ENCODE data around the gene CRADD.

The CRADD gene

DNA sequence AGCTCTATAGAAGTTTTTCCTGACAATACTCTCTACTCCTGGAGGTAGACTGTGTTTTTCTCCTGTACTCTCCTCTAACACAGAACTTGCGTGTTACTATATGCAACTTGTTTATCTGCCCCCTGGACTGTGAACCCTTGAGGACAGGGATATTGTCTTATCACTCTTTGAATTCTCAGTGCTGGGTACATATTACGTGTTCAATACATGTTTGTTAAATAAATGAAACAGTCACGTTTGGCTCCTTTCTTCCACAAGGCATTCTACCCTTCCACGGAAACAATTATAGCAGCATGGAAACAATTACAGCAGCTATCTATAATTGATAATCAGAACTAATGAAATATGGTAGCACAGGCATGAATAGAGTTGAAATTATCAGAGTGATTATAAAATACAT lies 50.7 kb downstream of the CRADD start:
- no peak overlapping the region for H3K9ac ChIP-seq (ENCODE audit: low read depth in 1 of 2, low read length in 2 of 2)
- H3K27ac ChIP-seq (ENCODE audit: low read depth in 2 of 2, low read length in 2 of 2) = no peak overlapping the region

GRCh38 chr12:93729934-93730333 lies 52.8 kb downstream of the CRADD start:
- Histone ChIP-seq H3K9ac (ENCODE audit: low read depth in 1 of 2, low read length in 2 of 2) (no peak overlapping the region), H3K36me3 (ENCODE audit: control insufficient read depth in 2 of 2, insufficient read depth in 2 of 2, low read length in 2 of 2) (no peaks in the 10 kb centered on the region), H3K4me3 (ENCODE audit: low read length in 2 of 2) (no peak overlapping the region), H3K27me3 (ENCODE audit: control insufficient read depth in 2 of 2, insufficient read depth in 2 of 2, low read length in 2 of 2) (no peaks in the 10 kb centered on the region), H3K4me1 (ENCODE audit: control insufficient read depth in 2 of 2, insufficient read depth in 2 of 2, low read length in 2 of 2) (no peaks in the 10 kb centered on the region), H3K27ac (ENCODE audit: low read depth in 2 of 2, low read length in 2 of 2) (no peak overlapping the region), H3K9me3 (ENCODE audit: control insufficient read depth in 2 of 2, low read length in 2 of 2) (no peaks in the 10 kb centered on the region)

More for the DNA sequence above, 50.7 kb downstream of the CRADD start:
- Histone ChIP-seq H3K27me3 (ENCODE audit: control insufficient read depth in 2 of 2, insufficient read depth in 2 of 2, low read length in 2 of 2) (no peaks in the 10 kb centered on the region), H3K36me3 (ENCODE audit: control insufficient read depth in 2 of 2, insufficient read depth in 2 of 2, low read length in 2 of 2) (no peaks in the 10 kb centered on the region), H3K9me3 (ENCODE audit: control insufficient read depth in 2 of 2, low read length in 2 of 2) (no peaks in the 10 kb centered on the region), H3K4me3 (ENCODE audit: low read length in 2 of 2) (no peak overlapping the region), H3K4me1 (ENCODE audit: control insufficient read depth in 2 of 2, insufficient read depth in 2 of 2, low read length in 2 of 2) (no peaks in the 10 kb centered on the region)

DNA sequence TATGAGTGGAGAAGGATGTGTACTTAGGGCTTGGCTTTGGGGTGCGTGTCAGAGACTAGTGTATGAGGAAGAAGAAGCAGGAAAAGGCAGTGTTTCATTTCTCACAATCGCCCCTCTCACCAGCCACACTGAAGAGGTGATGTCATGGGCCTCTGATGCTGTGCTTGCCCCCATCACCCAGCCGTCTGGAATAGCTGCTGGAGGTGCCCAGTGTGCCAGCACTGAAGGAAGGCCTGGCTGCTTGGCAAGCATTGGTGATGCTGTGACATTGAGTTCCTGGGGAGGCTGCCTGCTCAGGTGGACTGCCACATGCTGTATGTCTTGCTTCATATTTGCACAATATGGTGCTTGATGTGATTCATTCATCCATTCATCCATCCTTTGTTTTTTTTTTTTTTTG lies 56.2 kb downstream of the CRADD start:
- H3K27me3 ChIP-seq (ENCODE audit: control insufficient read depth in 2 of 2, insufficient read depth in 2 of 2, low read length in 2 of 2) = no peaks in the 10 kb centered on the region
- peaks cover 6 to 13% of the 10 kb centered on the region in 2 donors for H3K4me1 ChIP-seq (ENCODE audit: control insufficient read depth in 2 of 2, insufficient read depth in 2 of 2, low read length in 2 of 2)
- H3K27ac ChIP-seq (ENCODE audit: low read depth in 2 of 2, low read length in 2 of 2) = no peak overlapping the region
- H3K9me3 ChIP-seq (ENCODE audit: control insufficient read depth in 2 of 2, low read length in 2 of 2) = no peaks in the 10 kb centered on the region
- no peak overlapping the region for H3K9ac ChIP-seq (ENCODE audit: low read depth in 1 of 2, low read length in 2 of 2)
- H3K36me3 ChIP-seq (ENCODE audit: control insufficient read depth in 2 of 2, insufficient read depth in 2 of 2, low read length in 2 of 2) = no peaks in the 10 kb centered on the region
- H3K4me3 ChIP-seq (ENCODE audit: low read length in 2 of 2) = no peak overlapping the region

DNA sequence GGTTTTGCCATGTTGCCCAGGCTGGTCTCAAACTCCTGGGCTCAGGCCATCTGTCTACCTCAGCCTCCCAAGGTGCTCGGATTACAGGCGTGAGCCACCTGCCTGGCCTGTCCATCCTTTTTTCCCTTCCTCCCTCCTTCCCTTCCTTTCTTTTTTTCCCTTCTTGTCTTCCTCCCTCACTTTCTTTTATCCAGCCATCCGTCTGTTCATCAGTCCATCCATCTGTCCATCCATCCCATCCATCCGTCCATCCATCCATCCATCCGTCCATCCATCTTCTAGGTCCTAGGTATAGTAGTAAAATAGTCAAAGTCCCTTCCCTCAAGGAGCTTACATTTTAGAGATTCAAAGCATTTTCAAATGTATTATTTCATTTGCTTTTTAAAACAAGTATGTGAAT lies 56.8 kb downstream of the CRADD start:
- Histone ChIP-seq H3K36me3 (ENCODE audit: control insufficient read depth in 2 of 2, insufficient read depth in 2 of 2, low read length in 2 of 2) (no peaks in the 10 kb centered on the region), H3K27me3 (ENCODE audit: control insufficient read depth in 2 of 2, insufficient read depth in 2 of 2, low read length in 2 of 2) (no peaks in the 10 kb centered on the region), H3K4me3 (ENCODE audit: low read length in 2 of 2) (no peak overlapping the region), H3K4me1 (ENCODE audit: control insufficient read depth in 2 of 2, insufficient read depth in 2 of 2, low read length in 2 of 2) (peaks cover 6 to 15% of the 10 kb centered on the region in 2 donors), H3K9ac (ENCODE audit: low read depth in 1 of 2, low read length in 2 of 2) (no peak overlapping the region), H3K9me3 (ENCODE audit: control insufficient read depth in 2 of 2, low read length in 2 of 2) (no peaks in the 10 kb centered on the region), H3K27ac (ENCODE audit: low read depth in 2 of 2, low read length in 2 of 2) (no peak overlapping the region)

DNA sequence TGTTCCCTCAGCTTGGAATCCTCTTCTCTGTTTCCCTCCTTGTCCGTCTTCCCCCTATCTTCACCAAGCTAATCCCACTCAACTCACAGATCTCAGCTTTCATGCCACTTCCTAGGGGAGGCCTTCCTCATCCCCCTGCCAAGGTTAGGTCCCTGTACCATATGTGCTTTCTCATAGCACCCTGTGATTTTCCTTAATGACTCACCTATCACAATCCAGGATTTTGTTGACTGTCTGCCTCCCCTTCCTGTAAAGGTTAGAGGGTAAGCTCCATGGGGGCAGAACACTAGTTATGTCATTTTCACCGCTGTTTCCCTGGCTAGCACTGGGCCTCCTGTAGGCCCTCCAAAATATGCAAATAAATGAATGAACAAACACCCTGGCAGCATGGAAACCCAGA lies 57.6 kb downstream of the CRADD start:
- no peaks in the 10 kb centered on the region for H3K9me3 ChIP-seq (ENCODE audit: control insufficient read depth in 2 of 2, low read length in 2 of 2)
- H3K9ac ChIP-seq (ENCODE audit: low read depth in 1 of 2, low read length in 2 of 2) = no peak overlapping the region
- no peaks in the 10 kb centered on the region for H3K27me3 ChIP-seq (ENCODE audit: control insufficient read depth in 2 of 2, insufficient read depth in 2 of 2, low read length in 2 of 2)
- no peak overlapping the region for H3K4me3 ChIP-seq (ENCODE audit: low read length in 2 of 2)
- H3K27ac ChIP-seq (ENCODE audit: low read depth in 2 of 2, low read length in 2 of 2) = no peak overlapping the region
- peaks cover 6 to 15% of the 10 kb centered on the region in 2 donors for H3K4me1 ChIP-seq (ENCODE audit: control insufficient read depth in 2 of 2, insufficient read depth in 2 of 2, low read length in 2 of 2)
- H3K36me3 ChIP-seq (ENCODE audit: control insufficient read depth in 2 of 2, insufficient read depth in 2 of 2, low read length in 2 of 2) = no peaks in the 10 kb centered on the region

- Histone ChIP-seq H3K27ac (ENCODE audit: low read depth in 2 of 2, low read length in 2 of 2) (no peak overlapping the region), H3K9me3 (ENCODE audit: control insufficient read depth in 2 of 2, low read length in 2 of 2) (no peaks in the 10 kb centered on the region), H3K9ac (ENCODE audit: low read depth in 1 of 2, low read length in 2 of 2) (no peak overlapping the region), H3K4me3 (ENCODE audit: low read length in 2 of 2) (no peak overlapping the region), H3K36me3 (ENCODE audit: control insufficient read depth in 2 of 2, insufficient read depth in 2 of 2, low read length in 2 of 2) (no peaks in the 10 kb centered on the region), H3K4me1 (ENCODE audit: control insufficient read depth in 2 of 2, insufficient read depth in 2 of 2, low read length in 2 of 2) (peaks cover 6 to 17% of the 10 kb centered on the region in 2 donors), H3K27me3 (ENCODE audit: control insufficient read depth in 2 of 2, insufficient read depth in 2 of 2, low read length in 2 of 2) (no peaks in the 10 kb centered on the region)
These were observed 59.5 kb downstream of the CRADD start for GRCh38 chr12:93736640-93737178.

DNA sequence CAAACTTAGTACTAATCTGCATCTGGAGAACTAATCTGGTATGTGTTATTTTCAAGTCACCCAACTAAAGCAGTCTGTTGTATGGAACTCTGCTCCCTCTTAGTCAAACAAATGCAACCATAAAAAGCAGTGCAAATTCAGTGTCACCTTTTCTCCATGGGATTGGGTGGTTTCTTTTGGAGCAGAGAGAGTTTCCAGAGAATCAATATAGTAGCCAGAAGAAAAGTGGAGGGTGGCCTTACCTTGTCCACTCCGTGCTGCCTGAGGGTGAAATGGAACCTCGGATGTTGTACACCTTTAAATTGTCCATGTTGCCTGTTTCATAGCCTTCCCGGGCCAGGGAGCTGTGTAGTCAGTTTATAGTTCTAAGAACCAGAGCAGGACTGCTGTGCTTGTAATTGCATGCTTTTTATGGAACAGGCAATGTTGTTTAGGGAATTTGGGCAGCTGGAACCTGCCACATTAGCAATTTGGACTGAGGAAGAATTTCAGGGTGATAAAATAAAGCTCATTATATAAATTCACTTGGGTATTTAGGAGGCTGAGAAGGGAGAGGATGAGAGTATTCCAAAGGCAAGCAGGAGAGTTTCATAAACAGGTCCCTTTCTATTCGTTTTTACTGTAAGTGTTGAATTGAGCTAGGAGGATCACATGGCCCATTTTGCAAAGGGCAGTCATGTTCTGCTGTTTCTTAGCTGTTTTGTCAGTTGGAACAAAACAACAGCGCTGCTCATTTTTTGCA lies 60.5 kb downstream of the CRADD start:
- Histone ChIP-seq H3K27ac (ENCODE audit: low read depth in 2 of 2, low read length in 2 of 2) (peak overlapping the region; percentile 65 to 70), H3K9ac (ENCODE audit: low read depth in 1 of 2, low read length in 2 of 2) (peak overlapping the region in 1 of 2 donors; percentile 5), H3K4me1 (ENCODE audit: control insufficient read depth in 2 of 2, insufficient read depth in 2 of 2, low read length in 2 of 2) (peaks cover 6 to 18% of the 10 kb centered on the region in 2 donors), H3K36me3 (ENCODE audit: control insufficient read depth in 2 of 2, insufficient read depth in 2 of 2, low read length in 2 of 2) (no peaks in the 10 kb centered on the region), H3K4me3 (ENCODE audit: low read length in 2 of 2) (peak overlapping the region in 1 of 2 donors; percentile 21), H3K27me3 (ENCODE audit: control insufficient read depth in 2 of 2, insufficient read depth in 2 of 2, low read length in 2 of 2) (no peaks in the 10 kb centered on the region), H3K9me3 (ENCODE audit: control insufficient read depth in 2 of 2, low read length in 2 of 2) (no peaks in the 10 kb centered on the region)

DNA sequence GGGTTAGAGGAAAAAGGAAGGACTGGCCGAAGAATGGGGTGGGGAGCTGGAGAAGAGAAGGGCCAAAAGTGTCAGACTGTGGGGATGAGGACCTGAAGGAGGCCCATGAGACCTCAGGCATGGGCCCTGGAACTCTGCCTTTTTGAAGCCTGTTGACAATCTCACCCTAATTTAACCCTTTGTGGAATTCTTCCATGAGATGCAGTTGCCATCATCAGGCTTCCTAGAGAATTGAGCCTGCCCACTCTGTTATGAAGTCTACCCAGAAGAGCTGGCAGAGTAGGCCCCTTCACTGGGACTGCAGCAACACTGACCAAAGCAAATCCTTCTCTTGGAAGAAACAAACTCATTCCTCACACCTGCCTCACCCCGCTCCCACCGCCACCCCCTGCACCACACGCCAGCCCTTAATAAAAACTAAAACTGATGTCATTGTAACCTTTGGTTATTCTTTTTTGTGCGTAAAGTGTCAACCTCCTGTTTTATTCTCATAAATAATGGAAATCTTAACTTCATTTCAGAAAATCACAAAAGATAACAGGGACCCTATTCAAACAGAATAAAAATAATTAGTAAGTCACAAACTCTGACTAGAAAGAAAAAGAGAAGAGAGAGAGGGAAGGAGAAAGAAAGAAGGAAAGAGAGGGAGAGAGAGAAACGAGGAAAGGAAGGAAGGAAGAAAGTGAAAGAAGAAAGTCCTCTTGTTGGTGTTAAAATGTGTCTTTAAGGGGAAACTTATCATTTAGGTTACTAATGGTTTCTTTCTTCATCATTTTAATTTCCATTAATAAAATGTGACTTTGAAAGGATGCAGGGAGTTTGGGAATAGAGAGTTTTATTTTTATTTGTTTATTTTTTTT lies 61.3 kb downstream of the CRADD start:
- H3K4me1 ChIP-seq (ENCODE audit: control insufficient read depth in 2 of 2, insufficient read depth in 2 of 2, low read length in 2 of 2) = peaks cover 6 to 20% of the 10 kb centered on the region in 2 donors
- H3K9ac ChIP-seq (ENCODE audit: low read depth in 1 of 2, low read length in 2 of 2) = peak overlapping the region in 1 of 2 donors; percentile 5
- no peaks in the 10 kb centered on the region for H3K27me3 ChIP-seq (ENCODE audit: control insufficient read depth in 2 of 2, insufficient read depth in 2 of 2, low read length in 2 of 2)
- peak overlapping the region; percentile 65 to 70 for H3K27ac ChIP-seq (ENCODE audit: low read depth in 2 of 2, low read length in 2 of 2)
- no peaks in the 10 kb centered on the region for H3K36me3 ChIP-seq (ENCODE audit: control insufficient read depth in 2 of 2, insufficient read depth in 2 of 2, low read length in 2 of 2)
- H3K4me3 ChIP-seq (ENCODE audit: low read length in 2 of 2) = peak overlapping the region in 1 of 2 donors; percentile 14
- H3K9me3 ChIP-seq (ENCODE audit: control insufficient read depth in 2 of 2, low read length in 2 of 2) = no peaks in the 10 kb centered on the region

- Histone ChIP-seq H3K36me3 (ENCODE audit: control insufficient read depth in 2 of 2, insufficient read depth in 2 of 2, low read length in 2 of 2) (no peaks in the 10 kb centered on the region), H3K27me3 (ENCODE audit: control insufficient read depth in 2 of 2, insufficient read depth in 2 of 2, low read length in 2 of 2) (no peaks in the 10 kb centered on the region), H3K4me3 (ENCODE audit: low read length in 2 of 2) (peak overlapping the region in 1 of 2 donors; percentile 3), H3K9me3 (ENCODE audit: control insufficient read depth in 2 of 2, low read length in 2 of 2) (no peaks in the 10 kb centered on the region), H3K4me1 (ENCODE audit: control insufficient read depth in 2 of 2, insufficient read depth in 2 of 2, low read length in 2 of 2) (peaks cover 6 to 20% of the 10 kb centered on the region in 2 donors), H3K9ac (ENCODE audit: low read depth in 1 of 2, low read length in 2 of 2) (peak overlapping the region in 1 of 2 donors; percentile 66), H3K27ac (ENCODE audit: low read depth in 2 of 2, low read length in 2 of 2) (peak overlapping the region in 1 of 2 donors; percentile 79)
These were observed 63.6 kb downstream of the CRADD start for GRCh38 chr12:93740751-93741150.

GRCh38 chr12:93741659-93742109 lies 64.5 kb downstream of the CRADD start:
- Histone ChIP-seq H3K4me3 (ENCODE audit: low read length in 2 of 2) (peak overlapping the region; percentile 64 to 90), H3K9ac (ENCODE audit: low read depth in 1 of 2, low read length in 2 of 2) (peak overlapping the region; percentile 66 to 72), H3K9me3 (ENCODE audit: control insufficient read depth in 2 of 2, low read length in 2 of 2) (no peaks in the 10 kb centered on the region), H3K27ac (ENCODE audit: low read depth in 2 of 2, low read length in 2 of 2) (peak overlapping the region; percentile 73 to 79), H3K4me1 (ENCODE audit: control insufficient read depth in 2 of 2, insufficient read depth in 2 of 2, low read length in 2 of 2) (peaks cover 6 to 17% of the 10 kb centered on the region in 2 donors), H3K36me3 (ENCODE audit: control insufficient read depth in 2 of 2, insufficient read depth in 2 of 2, low read length in 2 of 2) (no peaks in the 10 kb centered on the region), H3K27me3 (ENCODE audit: control insufficient read depth in 2 of 2, insufficient read depth in 2 of 2, low read length in 2 of 2) (no peaks in the 10 kb centered on the region)

Data from mucosa of rectum (tissue), 2 donors.